Stimulated activated CD4-positive, alpha-beta T cell treated with anti-CD3 and anti-CD28 coated beads, TNF-alpha, amount 100 ng/mL, for 1 hour (primary cell): Measurements from ENCODE around the gene SPNS1.

Experiments used
- DNase-seq, 3 donors: peaks; one replicate each; pipeline ENCODE4 v3.0.0-alpha.2; 2020; ENCODE audit warnings: low read depth in 3 of 3, low spot score in 1 of 3

Gene SPNS1

GRCh38 chr16:29025218-29025617, 50.6 kb downstream of the SPNS1 start:
- DNase-seq: no peak

DNA sequence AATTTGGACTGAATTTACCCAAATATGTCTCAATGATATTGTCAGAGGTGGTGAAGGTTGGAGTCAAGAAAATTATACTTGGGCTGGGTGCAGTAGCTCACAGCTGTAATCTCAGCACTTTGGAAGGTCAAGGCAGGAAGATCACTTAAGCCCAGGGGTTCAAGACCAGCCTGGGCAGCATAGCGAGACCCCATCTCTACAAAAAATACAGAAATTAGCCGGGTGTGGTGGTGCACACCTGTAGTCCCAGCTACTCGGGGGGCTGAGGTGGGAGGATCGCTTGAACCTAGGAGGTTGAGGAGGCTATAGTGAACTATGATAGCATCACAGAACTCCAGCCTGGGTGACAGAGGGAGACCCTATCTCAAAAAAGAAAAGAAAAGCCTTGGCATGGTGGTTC, 51.2 kb downstream of the SPNS1 start:
- no peak for DNase-seq

DNA sequence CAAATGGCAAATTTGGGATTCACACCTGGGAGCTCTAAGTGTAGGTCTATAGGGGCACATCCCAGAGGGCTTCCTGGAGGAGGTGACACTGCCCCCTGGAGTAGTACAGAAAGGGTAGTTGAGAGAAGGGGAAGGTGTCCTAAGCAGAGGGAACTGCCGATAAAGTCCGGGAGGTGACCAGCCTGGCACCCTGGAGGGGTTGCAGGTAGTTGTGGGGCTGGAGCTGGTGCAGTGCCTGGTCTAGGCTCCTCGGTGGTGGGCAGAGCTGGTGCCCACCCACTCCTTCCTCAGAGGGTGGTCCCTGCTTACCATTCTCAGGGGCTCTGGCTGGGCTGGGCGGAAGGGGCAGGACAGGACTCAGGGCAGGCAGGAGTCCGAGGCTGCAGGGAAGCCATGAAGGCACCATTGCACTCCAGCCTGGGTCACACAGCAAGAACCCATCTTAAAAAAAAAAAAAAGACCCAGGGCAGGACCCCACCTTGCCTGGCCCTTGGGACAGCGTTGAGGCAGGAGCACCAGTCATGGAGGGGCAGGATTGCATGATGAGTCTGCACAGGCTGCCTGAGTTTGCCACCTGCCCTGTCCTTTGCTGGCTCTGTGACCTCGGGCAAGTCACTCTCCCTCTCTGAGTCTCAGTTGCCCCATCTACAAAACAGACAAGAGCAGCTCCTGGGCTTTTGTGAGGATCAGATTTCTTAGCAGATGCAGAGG, 54.0 kb downstream of the SPNS1 start:
- DNase-seq: no peak

- DNase-seq: peak; percentile 17 to 77 (median 57)
These were observed 54.8 kb downstream of the SPNS1 start for GRCh38 chr16:29029168-29029994.

DNA sequence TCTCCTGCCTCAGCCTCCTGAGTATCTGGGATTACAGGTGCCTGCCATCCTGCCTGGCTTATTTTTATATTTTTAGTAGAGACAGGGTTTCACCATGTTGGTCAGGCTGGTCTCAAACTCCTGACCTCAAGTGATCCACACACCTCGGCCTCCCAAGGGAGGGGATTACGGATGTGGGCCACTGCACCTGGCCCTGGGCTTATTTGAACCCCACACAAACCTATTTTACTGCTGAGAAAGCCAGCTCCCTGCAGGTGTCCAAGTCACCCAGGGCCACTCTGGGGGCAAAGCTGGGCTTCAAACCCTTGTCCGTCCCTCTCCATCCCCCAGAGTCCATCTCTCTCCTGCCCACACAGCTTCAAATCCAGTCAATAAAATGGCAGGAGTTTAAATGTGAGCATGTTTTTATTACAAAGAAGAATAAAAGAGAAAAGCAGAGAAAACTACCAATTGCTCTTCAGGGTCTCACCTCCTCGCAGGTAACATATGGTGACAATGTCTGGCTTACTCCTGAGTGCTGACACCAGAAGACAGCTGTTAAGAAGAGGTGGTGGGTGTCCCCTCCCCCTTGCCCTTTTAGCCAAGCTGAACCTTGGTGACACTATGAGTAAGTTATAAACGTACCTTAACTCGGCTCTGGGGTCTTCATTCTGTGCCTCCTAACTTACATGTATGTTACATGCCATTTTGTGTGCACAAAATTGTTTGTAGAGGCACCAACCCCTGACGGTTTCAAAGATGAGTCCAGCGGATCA, 55.7 kb downstream of the SPNS1 start:
- DNase-seq: no peak
